ENCODE data around the gene NOTO. TPM values are rescaled to one million over a fixed set of nuclear protein-coding genes. Genes with fewer than 3 reads are reported as not detected.

Gene NOTO
- total RNA-seq, 4 donors from 2014 or later: not detected

- TF ChIP-seq CTCF (IDR thresholded peaks at IDR 0.05; ENCODE audit: low read depth): no peak
These were observed 50.1 kb downstream of the NOTO start for GRCh38 chr2:73252238-73253027.

- TF ChIP-seq CTCF (IDR thresholded peaks at IDR 0.05; ENCODE audit: low read depth): no peak
These were observed 51.0 kb downstream of the NOTO start for GRCh38 chr2:73253400-73253799.

GRCh38 chr2:73253901-73254300, 51.5 kb downstream of the NOTO start:
- no peak for TF ChIP-seq CTCF (IDR thresholded peaks at IDR 0.05; ENCODE audit: low read depth)

GRCh38 chr2:73254343-73255006, 52.1 kb downstream of the NOTO start:
- TF ChIP-seq CTCF (IDR thresholded peaks at IDR 0.05; ENCODE audit: low read depth): no peak

GRCh38 chr2:73255007-73255644, 52.8 kb downstream of the NOTO start:
- no peak for TF ChIP-seq CTCF (IDR thresholded peaks at IDR 0.05; ENCODE audit: low read depth)

GRCh38 chr2:73255907-73256617, 53.7 kb downstream of the NOTO start:
- TF ChIP-seq CTCF (IDR thresholded peaks at IDR 0.05; ENCODE audit: low read depth): no peak

- no peak for TF ChIP-seq CTCF (IDR thresholded peaks at IDR 0.05; ENCODE audit: low read depth)
These were observed 54.2 kb downstream of the NOTO start for GRCh38 chr2:73256618-73256922.

Measured in subcutaneous adipose tissue (tissue), 4 donors.